A549 (cell line): Measurements from ENCODE around the gene LAMA2. TPM values are rescaled to one million over a fixed set of nuclear protein-coding genes. Genes with fewer than 3 reads are reported as not detected.

Experiments used
- ATAC-seq, 2 experiments: fragments of 200-7000 bp in 1 of 2; fragments of >200 bp in 1 of 2; cut with Nextera tagmentation in 1 of 2; cut with Tn5 transposase in 1 of 2; 3 replicates each; pipeline versions ENCODE4 v1.8.0 to v1.9.1; 2018 to 2020; ENCODE audit warnings: mild to moderate bottlenecking in 1 of 2, moderate library complexity in 1 of 2
- CTCF ChIA-PET: fragments of 300-600 bp; sonication (Branson Sonifier 250); formaldehyde crosslinking; extraction: SDS; loops from one replicate; lab custom pipeline; 2021; ENCODE audit warnings: antibody characterized with exemption, inconsistent platforms; lab: Yijun Ruan, JAX
- POLR2A ChIA-PET: fragments of 350-600 bp; formaldehyde crosslinking; extraction: SDS; loops from one replicate; lab custom pipeline; 2021; ENCODE audit warnings: antibody characterized with exemption, inconsistent platforms; lab: Yijun Ruan, JAX
- DNase-seq, 2 experiments: peaks; one replicate each; pipeline versions ENCODE4 v3.0.0 to v3.0.0-alpha.2; 2011 to 2016; ENCODE audit warnings: low read depth in 1 of 2, low spot score in 1 of 2
- FAIRE-seq: peaks from 2 replicates; lab custom pipeline; 2011; peaks lifted over from hg19 to GRCh38; lab: Jason Lieb, UNC
- H3K27ac ChIP-seq, 2 experiments: fragments of >200 bp; sonication (Bioruptor Twin); formaldehyde crosslinking; 3 replicates each; pipeline ENCODE4 v1.5.1; 2016 to 2017
- H3K4me1 ChIP-seq: fragments of >200 bp; sonication (Bioruptor Twin); formaldehyde crosslinking; 3 replicates; pipeline ENCODE4 v1.6.1; 2016
- H3K4me2 ChIP-seq: fragments of >200 bp; sonication (Bioruptor Twin); formaldehyde crosslinking; 3 replicates; pipeline ENCODE4 v1.6.1; 2016
- H3K4me3 ChIP-seq: fragments of >200 bp; sonication (Bioruptor Twin); formaldehyde crosslinking; 3 replicates; pipeline ENCODE4 v1.5.1; 2016
- H3K9me3 ChIP-seq: fragments of >200 bp; sonication (Bioruptor Twin); formaldehyde crosslinking; 3 replicates; pipeline ENCODE4 v1.6.1; 2016
- CHD4 ChIP-seq: fragments of 200-600 bp; sonication (generic); IDR thresholded peaks from 2 replicates; pipeline ENCODE4 v1.6.1; 2016; ENCODE audit warnings: antibody characterized with exemption, mild to moderate bottlenecking, borderline replicate concordance
- EHF ChIP-seq: fragments of 250-450 bp; sonication (Bioruptor Pico); IDR thresholded peaks from 2 replicates; pipeline ENCODE4 v1.5.0; 2020; ENCODE audit warnings: mild to moderate bottlenecking
- EP300 ChIP-seq, 2 experiments: fragments of >200 bp; sonication (Bioruptor Twin); formaldehyde crosslinking; IDR thresholded peaks; 2 replicates in 1 of 2; 3 replicates in 1 of 2; pipeline ENCODE4 v1.6.1; 2016 to 2017
- FOSB ChIP-seq: fragments of 250-450 bp; sonication (Bioruptor Pico); IDR thresholded peaks from 2 replicates; pipeline ENCODE4 v1.5.0; 2020; ENCODE audit warnings: mild to moderate bottlenecking, moderate library complexity
- HEYL ChIP-seq: fragments of 250-450 bp; sonication (Bioruptor Pico); IDR thresholded peaks from 2 replicates; pipeline ENCODE4 v1.8.0; 2021; ENCODE audit warnings: mild to moderate bottlenecking, moderate library complexity
- HOXB13 ChIP-seq: fragments of 250-450 bp; sonication (Bioruptor Pico); IDR thresholded peaks from 2 replicates; pipeline ENCODE4 v1.5.0; 2020; ENCODE audit warnings: low read depth, mild to moderate bottlenecking, moderate library complexity
- HOXB5 ChIP-seq: fragments of 250-450 bp; sonication (Bioruptor Pico); IDR thresholded peaks from 2 replicates; pipeline ENCODE4 v1.5.0; 2020; ENCODE audit warnings: mild to moderate bottlenecking, moderate library complexity
- KDM1A ChIP-seq: fragments of 200-600 bp; sonication (generic); IDR thresholded peaks from 2 replicates; pipeline ENCODE4 v1.6.1; 2016; ENCODE audit warnings: low read depth, mild to moderate bottlenecking
- MAZ ChIP-seq: fragments of 150-350 bp; IDR thresholded peaks from 2 replicates; pipeline ENCODE4 v1.6.1; 2014; ENCODE audit warnings: antibody characterized with exemption, low read depth, low read length, borderline replicate concordance
- MYC ChIP-seq: IDR thresholded peaks from 2 replicates; pipeline ENCODE4 v1.6.1; 2012; ENCODE audit warnings: mild to moderate bottlenecking, inconsistent platforms, low read length, improper control_type of control experiment, borderline replicate concordance
- PHF8 ChIP-seq: fragments of 200-600 bp; sonication (generic); IDR thresholded peaks from 2 replicates; pipeline ENCODE4 v1.6.1; 2016; ENCODE audit warnings: low read depth, mild to moderate bottlenecking, antibody characterized with exemption, moderate library complexity, borderline replicate concordance
- RCOR1 ChIP-seq: fragments of 150-350 bp; IDR thresholded peaks from 2 replicates; pipeline ENCODE4 v1.6.1; 2014; ENCODE audit warnings: antibody characterized with exemption, low read length, low read depth
- RNF2 ChIP-seq: fragments of 200-600 bp; sonication (generic); IDR thresholded peaks from 2 replicates; pipeline ENCODE4 v1.6.1; 2016; ENCODE audit warnings: low read depth, mild to moderate bottlenecking, antibody characterized with exemption, moderate library complexity, borderline replicate concordance
- TP53 ChIP-seq: fragments of 250-450 bp; sonication (Bioruptor Pico); IDR thresholded peaks from 2 replicates; pipeline ENCODE4 v1.5.0; 2021; ENCODE audit warnings: mild to moderate bottlenecking, moderate library complexity
- ZFP36 ChIP-seq: fragments of 450-650 bp; IDR thresholded peaks from 2 replicates; pipeline ENCODE4 v1.6.1; 2014; ENCODE audit warnings: borderline replicate concordance; ENCODE audit not compliant: partially characterized antibody
- WGBS: methylation state at CpG from one replicate; pipeline ENCODE4 v1.1.6; 2017; ENCODE audit errors: missing lambda C conversion rate; 5-methylcytosine and 5-hydroxymethylcytosine counted together
- polyA plus RNA-seq, 4 experiments: library from polyadenylated mRNA; depleted of rRNA in 3 of 4; stranded (reverse); fragments of >200 nt; fragmentation: RNase III in 1 of 4; extraction: RNeasy Plus Mini Kit Qiagen cat#74134 plus additional on column Dnase treatment in 1 of 4; gene quantifications; 2 replicates in 3 of 4; 3 replicates in 1 of 4; pipeline ENCODE4 v1.2.3, GENCODE V29; 2011 to 2017
- TF ChIP-seq, protein P1 (sequence below): fragments of 450-650 bp; IDR thresholded peaks from 2 replicates; pipeline ENCODE4 v1.6.1; 2014; ENCODE audit warnings: antibody characterized with exemption
- TF ChIP-seq, protein P2 (sequence below): IDR thresholded peaks from 2 replicates; pipeline ENCODE4 v1.6.1; 2012; ENCODE audit warnings: low read depth, borderline replicate concordance
- TF ChIP-seq, protein P3 (sequence below): fragments of 200-600 bp; sonication (generic); IDR thresholded peaks from 2 replicates; pipeline ENCODE4 v1.6.1; 2016; ENCODE audit warnings: antibody characterized with exemption, mild to moderate bottlenecking, moderate library complexity
- TF ChIP-seq, protein P4 (sequence below): fragments of >200 bp; sonication (Bioruptor Twin); formaldehyde crosslinking; IDR thresholded peaks from 3 replicates; pipeline ENCODE4 v1.6.1; 2016
- TF ChIP-seq, protein P5 (sequence below): fragments of 250-450 bp; sonication (Bioruptor Pico); IDR thresholded peaks from 2 replicates; pipeline ENCODE4 v1.5.0; 2020; ENCODE audit warnings: low read depth, mild to moderate bottlenecking, moderate library complexity
- TF ChIP-seq, protein P6 (sequence below): fragments of >200 bp; sonication (Bioruptor Twin); formaldehyde crosslinking; IDR thresholded peaks from 3 replicates; pipeline ENCODE4 v1.5.1; 2016

LAMA2 gene
- polyA plus RNA-seq, 2 of the 4 experiments (the other 2 are of a cell fraction), result 0.21 to 1.3 TPM

DNA sequence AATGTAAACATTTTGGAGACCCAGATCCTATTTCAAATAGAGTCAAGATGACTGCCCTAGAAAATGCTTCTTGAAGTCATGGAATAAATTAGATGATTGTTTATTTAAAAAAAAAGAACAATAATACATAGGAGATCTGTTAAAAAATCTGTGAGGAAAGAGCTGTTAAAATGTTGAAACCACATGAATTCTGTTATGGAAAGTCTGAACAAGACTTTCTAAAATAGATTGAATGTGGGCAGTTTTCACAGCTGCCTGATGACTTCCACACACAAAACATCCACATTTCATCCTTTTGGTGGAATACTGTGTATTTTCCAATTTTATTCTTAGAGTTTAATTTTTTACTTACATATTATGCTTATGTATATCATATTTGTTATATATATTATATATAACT, 186.1 kb downstream of the LAMA2 start:
- H3K4me1 ChIP-seq, result no peaks in the 10 kb centered on the region
- H3K27ac ChIP-seq, result no peak overlapping the region
- TF ChIP-seq PHF8, result no peak
- no peak for TF ChIP-seq HOXB5 (CRISPR knock-in tag)
- TF ChIP-seq CHD4, result no peak
- POLR2A ChIA-PET, result no interaction called here
- CTCF ChIA-PET, result no interaction called here
- no peak overlapping the region for H3K4me3 ChIP-seq
- DNase-seq, result no peak
- no peak for FAIRE-seq
- no peak for ATAC-seq
- H3K9me3 ChIP-seq, result no peaks in the 10 kb centered on the region
- H3K4me2 ChIP-seq, result no peak overlapping the region

DNA sequence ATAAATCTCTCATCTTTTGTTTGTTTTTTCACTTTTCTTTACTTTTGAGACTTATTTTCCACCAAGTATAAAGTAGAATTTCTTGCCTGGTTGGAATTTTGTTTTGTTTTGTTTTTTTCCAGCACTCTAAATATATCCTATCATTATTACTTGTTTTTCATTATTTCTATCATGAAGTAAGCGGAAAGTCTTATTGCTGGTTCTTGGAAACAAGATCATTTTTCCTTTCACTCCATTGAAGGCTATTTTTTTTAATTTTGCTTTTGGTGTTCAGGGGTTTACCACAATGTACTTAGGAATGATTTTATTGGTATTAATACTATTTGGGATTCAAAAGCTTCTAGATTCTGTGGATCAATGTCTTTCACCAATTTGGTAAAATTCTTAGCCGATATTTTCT, 190.1 kb downstream of the LAMA2 start:
- no peak for TF ChIP-seq ZFP36
- no peak for TF ChIP-seq EHF
- Histone ChIP-seq H3K4me3 (no peak overlapping the region), H3K4me1 (no peaks in the 10 kb centered on the region), H3K9me3 (no peaks in the 10 kb centered on the region), H3K27ac (no peak overlapping the region), H3K4me2 (no peak overlapping the region)
- ATAC-seq (no peak), DNase-seq (no peak), FAIRE-seq (no peak)
- POLR2A ChIA-PET, result no interaction called here
- CTCF ChIA-PET, result no interaction called here
- 31% methylated on average over 2 of the region's 2 CpGs for WGBS

DNA sequence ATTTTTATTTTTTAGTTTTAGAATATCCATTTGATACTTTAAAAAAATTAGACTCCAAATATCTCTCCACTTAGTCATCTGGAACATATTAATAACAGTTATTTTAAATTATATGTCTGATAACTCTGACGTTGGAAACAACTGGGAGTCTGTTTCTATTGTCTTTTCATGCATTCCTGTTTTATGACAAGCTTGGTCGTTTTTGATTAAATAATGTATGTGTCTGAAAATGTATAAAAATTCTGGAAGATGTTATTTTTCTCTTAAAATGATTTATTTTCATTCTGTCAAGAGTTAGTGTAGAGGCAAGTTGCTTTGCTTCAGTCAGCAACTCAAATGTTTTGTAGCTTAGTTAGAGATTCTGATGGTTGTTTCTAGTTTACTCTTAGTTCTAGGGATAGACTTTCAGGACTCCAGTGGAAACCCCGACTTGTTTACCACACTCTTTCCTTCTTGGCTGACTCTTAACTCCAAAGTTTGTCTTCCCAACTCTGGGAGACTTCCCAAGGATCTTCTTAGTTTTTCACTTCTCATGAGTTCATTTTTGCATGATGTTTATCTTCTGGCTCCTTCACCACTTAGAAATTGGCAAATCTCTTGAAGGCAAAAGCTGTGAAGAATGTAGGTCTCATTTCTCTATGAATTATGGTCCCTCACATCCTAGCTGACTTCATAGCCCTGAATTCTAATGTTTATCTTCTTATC, 190.9 kb downstream of the LAMA2 start:
- no peak overlapping the region for H3K4me2 ChIP-seq
- TF ChIP-seq, protein P1, sequence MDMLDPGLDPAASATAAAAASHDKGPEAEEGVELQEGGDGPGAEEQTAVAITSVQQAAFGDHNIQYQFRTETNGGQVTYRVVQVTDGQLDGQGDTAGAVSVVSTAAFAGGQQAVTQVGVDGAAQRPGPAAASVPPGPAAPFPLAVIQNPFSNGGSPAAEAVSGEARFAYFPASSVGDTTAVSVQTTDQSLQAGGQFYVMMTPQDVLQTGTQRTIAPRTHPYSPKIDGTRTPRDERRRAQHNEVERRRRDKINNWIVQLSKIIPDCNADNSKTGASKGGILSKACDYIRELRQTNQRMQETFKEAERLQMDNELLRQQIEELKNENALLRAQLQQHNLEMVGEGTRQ, result no peak
- TF ChIP-seq TP53 (CRISPR knock-in tag) (no peak), RCOR1 (no peak), EP300 (IDR thresholded peaks at IDR 0.05) (no peak), RNF2 (no peak), KDM1A (no peak), MAZ (no peak), HEYL (CRISPR knock-in tag) (no peak), MYC (no peak), PHF8 (no peak), HOXB13 (no peak), CHD4 (no peak), FOSB (CRISPR knock-in tag) (no peak), HOXB5 (CRISPR knock-in tag) (no peak)
- TF ChIP-seq, protein P2, sequence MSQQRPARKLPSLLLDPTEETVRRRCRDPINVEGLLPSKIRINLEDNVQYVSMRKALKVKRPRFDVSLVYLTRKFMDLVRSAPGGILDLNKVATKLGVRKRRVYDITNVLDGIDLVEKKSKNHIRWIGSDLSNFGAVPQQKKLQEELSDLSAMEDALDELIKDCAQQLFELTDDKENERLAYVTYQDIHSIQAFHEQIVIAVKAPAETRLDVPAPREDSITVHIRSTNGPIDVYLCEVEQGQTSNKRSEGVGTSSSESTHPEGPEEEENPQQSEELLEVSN, result no peak
- TF ChIP-seq, protein P3, sequence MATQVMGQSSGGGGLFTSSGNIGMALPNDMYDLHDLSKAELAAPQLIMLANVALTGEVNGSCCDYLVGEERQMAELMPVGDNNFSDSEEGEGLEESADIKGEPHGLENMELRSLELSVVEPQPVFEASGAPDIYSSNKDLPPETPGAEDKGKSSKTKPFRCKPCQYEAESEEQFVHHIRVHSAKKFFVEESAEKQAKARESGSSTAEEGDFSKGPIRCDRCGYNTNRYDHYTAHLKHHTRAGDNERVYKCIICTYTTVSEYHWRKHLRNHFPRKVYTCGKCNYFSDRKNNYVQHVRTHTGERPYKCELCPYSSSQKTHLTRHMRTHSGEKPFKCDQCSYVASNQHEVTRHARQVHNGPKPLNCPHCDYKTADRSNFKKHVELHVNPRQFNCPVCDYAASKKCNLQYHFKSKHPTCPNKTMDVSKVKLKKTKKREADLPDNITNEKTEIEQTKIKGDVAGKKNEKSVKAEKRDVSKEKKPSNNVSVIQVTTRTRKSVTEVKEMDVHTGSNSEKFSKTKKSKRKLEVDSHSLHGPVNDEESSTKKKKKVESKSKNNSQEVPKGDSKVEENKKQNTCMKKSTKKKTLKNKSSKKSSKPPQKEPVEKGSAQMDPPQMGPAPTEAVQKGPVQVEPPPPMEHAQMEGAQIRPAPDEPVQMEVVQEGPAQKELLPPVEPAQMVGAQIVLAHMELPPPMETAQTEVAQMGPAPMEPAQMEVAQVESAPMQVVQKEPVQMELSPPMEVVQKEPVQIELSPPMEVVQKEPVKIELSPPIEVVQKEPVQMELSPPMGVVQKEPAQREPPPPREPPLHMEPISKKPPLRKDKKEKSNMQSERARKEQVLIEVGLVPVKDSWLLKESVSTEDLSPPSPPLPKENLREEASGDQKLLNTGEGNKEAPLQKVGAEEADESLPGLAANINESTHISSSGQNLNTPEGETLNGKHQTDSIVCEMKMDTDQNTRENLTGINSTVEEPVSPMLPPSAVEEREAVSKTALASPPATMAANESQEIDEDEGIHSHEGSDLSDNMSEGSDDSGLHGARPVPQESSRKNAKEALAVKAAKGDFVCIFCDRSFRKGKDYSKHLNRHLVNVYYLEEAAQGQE, result no peak
- TF ChIP-seq, protein P4, sequence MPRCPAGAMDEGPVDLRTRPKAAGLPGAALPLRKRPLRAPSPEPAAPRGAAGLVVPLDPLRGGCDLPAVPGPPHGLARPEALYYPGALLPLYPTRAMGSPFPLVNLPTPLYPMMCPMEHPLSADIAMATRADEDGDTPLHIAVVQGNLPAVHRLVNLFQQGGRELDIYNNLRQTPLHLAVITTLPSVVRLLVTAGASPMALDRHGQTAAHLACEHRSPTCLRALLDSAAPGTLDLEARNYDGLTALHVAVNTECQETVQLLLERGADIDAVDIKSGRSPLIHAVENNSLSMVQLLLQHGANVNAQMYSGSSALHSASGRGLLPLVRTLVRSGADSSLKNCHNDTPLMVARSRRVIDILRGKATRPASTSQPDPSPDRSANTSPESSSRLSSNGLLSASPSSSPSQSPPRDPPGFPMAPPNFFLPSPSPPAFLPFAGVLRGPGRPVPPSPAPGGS, result no peak
- TF ChIP-seq, protein P5, sequence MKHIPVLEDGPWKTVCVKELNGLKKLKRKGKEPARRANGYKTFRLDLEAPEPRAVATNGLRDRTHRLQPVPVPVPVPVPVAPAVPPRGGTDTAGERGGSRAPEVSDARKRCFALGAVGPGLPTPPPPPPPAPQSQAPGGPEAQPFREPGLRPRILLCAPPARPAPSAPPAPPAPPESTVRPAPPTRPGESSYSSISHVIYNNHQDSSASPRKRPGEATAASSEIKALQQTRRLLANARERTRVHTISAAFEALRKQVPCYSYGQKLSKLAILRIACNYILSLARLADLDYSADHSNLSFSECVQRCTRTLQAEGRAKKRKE (CRISPR knock-in tag), result no peak
- TF ChIP-seq, protein P6, sequence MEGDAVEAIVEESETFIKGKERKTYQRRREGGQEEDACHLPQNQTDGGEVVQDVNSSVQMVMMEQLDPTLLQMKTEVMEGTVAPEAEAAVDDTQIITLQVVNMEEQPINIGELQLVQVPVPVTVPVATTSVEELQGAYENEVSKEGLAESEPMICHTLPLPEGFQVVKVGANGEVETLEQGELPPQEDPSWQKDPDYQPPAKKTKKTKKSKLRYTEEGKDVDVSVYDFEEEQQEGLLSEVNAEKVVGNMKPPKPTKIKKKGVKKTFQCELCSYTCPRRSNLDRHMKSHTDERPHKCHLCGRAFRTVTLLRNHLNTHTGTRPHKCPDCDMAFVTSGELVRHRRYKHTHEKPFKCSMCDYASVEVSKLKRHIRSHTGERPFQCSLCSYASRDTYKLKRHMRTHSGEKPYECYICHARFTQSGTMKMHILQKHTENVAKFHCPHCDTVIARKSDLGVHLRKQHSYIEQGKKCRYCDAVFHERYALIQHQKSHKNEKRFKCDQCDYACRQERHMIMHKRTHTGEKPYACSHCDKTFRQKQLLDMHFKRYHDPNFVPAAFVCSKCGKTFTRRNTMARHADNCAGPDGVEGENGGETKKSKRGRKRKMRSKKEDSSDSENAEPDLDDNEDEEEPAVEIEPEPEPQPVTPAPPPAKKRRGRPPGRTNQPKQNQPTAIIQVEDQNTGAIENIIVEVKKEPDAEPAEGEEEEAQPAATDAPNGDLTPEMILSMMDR, result no peak
- TF ChIP-seq, all 56 proteins: peak for 0
- H3K4me1 ChIP-seq, result no peaks in the 10 kb centered on the region
- H3K9me3 ChIP-seq, result no peaks in the 10 kb centered on the region
- DNase-seq (no peak), FAIRE-seq (no peak), ATAC-seq (no peak)
- H3K27ac ChIP-seq, result no peak overlapping the region
- no peak overlapping the region for H3K4me3 ChIP-seq
- WGBS, result 5% methylated on average over 3 of the region's 3 CpGs
- ChIA-PET CTCF (no interaction called here), POLR2A (no interaction called here)
